HFFc6 (cell line): Measurements from ENCODE around the gene CSRNP2. TPM values are rescaled to one million over a fixed set of nuclear protein-coding genes. Genes with fewer than 3 reads are reported as not detected.
A peak's percentile ranks its signal among the peaks of the same experiment; 100 is the strongest.

Source experiments
- DNase-seq: peaks from one replicate; pipeline ENCODE4 v3.0.0-alpha.2; 2018
- H3K27ac Mint-ChIP-seq: 2 replicates; pipeline ENCODE4 v1.8.0; 2020; ENCODE audit warnings: mild to moderate bottlenecking, mixed read lengths
- H3K27me3 Mint-ChIP-seq: 2 replicates; pipeline ENCODE4 v1.8.0; 2021; ENCODE audit warnings: mild to moderate bottlenecking, moderate library complexity, mixed read lengths; ENCODE audit not compliant: insufficient read depth
- H3K36me3 Mint-ChIP-seq: 2 replicates; pipeline ENCODE4 v1.8.0; 2021; ENCODE audit warnings: low read depth, mixed read lengths
- H3K4me1 Mint-ChIP-seq: 2 replicates; pipeline ENCODE4 v1.8.0; 2020; ENCODE audit warnings: low read depth, mixed read lengths
- H3K4me3 Mint-ChIP-seq: 2 replicates; pipeline ENCODE4 v1.8.0; 2020; ENCODE audit warnings: mild to moderate bottlenecking, moderate library complexity, mixed read lengths
- H3K9me3 Mint-ChIP-seq: 2 replicates; pipeline ENCODE4 v1.8.0; 2020; ENCODE audit warnings: mild to moderate bottlenecking, mixed read lengths
- CTCF ChIP-seq: fragments of 200-600 bp; sonication (generic); IDR thresholded peaks from 2 replicates; pipeline ENCODE4 v1.5.0; 2021; ENCODE audit warnings: antibody characterized with exemption, mild to moderate bottlenecking
- total RNA-seq, 6 experiments: library from RNA; stranded (reverse); fragmentation: NEBNext Ultra II Directional; extraction: Animal tissue kit (Norgen Biotek cat#: 25700); gene quantifications; 2 replicates in 1 of 6; 3 replicates in 5 of 6; pipeline ENCODE4 v1.2.3, GENCODE V29; 2021

Gene CSRNP2
- total RNA-seq, 6 experiments from 2014 or later = 21.2 to 28.6 (median 24.1) TPM

GRCh38 chr12:51127050-51127729, 43.8 kb upstream of the CSRNP2 start:
- DNase-seq = no peak
- no peak overlapping the region for H3K27ac Mint-ChIP-seq

GRCh38 chr12:51126297-51126696, 42.9 kb upstream of the CSRNP2 start:
- H3K27me3 Mint-ChIP-seq = peaks cover 4% of the 10 kb centered on the region
- no peaks in the 10 kb centered on the region for H3K9me3 Mint-ChIP-seq
- TF ChIP-seq CTCF = no peak
- H3K36me3 Mint-ChIP-seq = peaks cover 10% of the 10 kb centered on the region; the same call in 1 of the 2 replicates
- no peak overlapping the region for H3K4me3 Mint-ChIP-seq
- no peak for DNase-seq
- H3K27ac Mint-ChIP-seq = no peak overlapping the region
- peaks cover 19% of the 10 kb centered on the region for H3K4me1 Mint-ChIP-seq

More at GRCh38 chr12:51127050-51127729, 43.8 kb upstream of the CSRNP2 start:
- no peak overlapping the region for H3K4me3 Mint-ChIP-seq
- no peak for TF ChIP-seq CTCF
- no peaks in the 10 kb centered on the region for H3K9me3 Mint-ChIP-seq
- H3K27me3 Mint-ChIP-seq = peaks cover 4% of the 10 kb centered on the region
- H3K4me1 Mint-ChIP-seq = peaks cover 19% of the 10 kb centered on the region
- H3K36me3 Mint-ChIP-seq = peaks cover 10% of the 10 kb centered on the region; the same call in 1 of the 2 replicates

- Mint-ChIP-seq H3K4me3 (no peak overlapping the region), H3K27me3 (peaks cover 4% of the 10 kb centered on the region), H3K36me3 (peaks cover 10% of the 10 kb centered on the region; the same call in 1 of the 2 replicates), H3K9me3 (no peaks in the 10 kb centered on the region), H3K4me1 (peaks cover 24% of the 10 kb centered on the region), H3K27ac (no peak overlapping the region)
- DNase-seq = no peak
- TF ChIP-seq CTCF = no peak
These were observed 41.1 kb upstream of the CSRNP2 start for GRCh38 chr12:51124504-51124903.

GRCh38 chr12:51122844-51123243, 39.4 kb upstream of the CSRNP2 start:
- peaks cover 4% of the 10 kb centered on the region for H3K27me3 Mint-ChIP-seq
- peaks cover 16% of the 10 kb centered on the region; the same call in 1 of the 2 replicates for H3K36me3 Mint-ChIP-seq
- peaks cover 35% of the 10 kb centered on the region for H3K4me1 Mint-ChIP-seq
- no peak overlapping the region for H3K27ac Mint-ChIP-seq
- no peaks in the 10 kb centered on the region for H3K9me3 Mint-ChIP-seq
- DNase-seq = no peak
- H3K4me3 Mint-ChIP-seq = no peak overlapping the region
- TF ChIP-seq CTCF = no peak

GRCh38 chr12:51118706-51119105, 35.3 kb upstream of the CSRNP2 start:
- H3K27ac Mint-ChIP-seq = no peak overlapping the region; the same call in 1 of the 2 replicates
- no peaks in the 10 kb centered on the region; the same call in 1 of the 2 replicates for H3K27me3 Mint-ChIP-seq
- TF ChIP-seq CTCF = no peak
- peaks cover 27% of the 10 kb centered on the region for H3K36me3 Mint-ChIP-seq
- peaks cover 22% of the 10 kb centered on the region for H3K4me1 Mint-ChIP-seq
- DNase-seq = peak; percentile 65
- H3K9me3 Mint-ChIP-seq = no peaks in the 10 kb centered on the region
- H3K4me3 Mint-ChIP-seq = no peak overlapping the region
